H1 (cell line): ENCODE measurements around the gene KMT5B. TPM values are rescaled to one million over a fixed set of nuclear protein-coding genes. Genes with fewer than 3 reads are reported as not detected.

Experiments used
- BRCA1 ChIP-seq: IDR thresholded peaks from 2 replicates; pipeline ENCODE4 v1.6.1; 2012; ENCODE audit warnings: low read depth, low read length, improper control_type of control experiment
- CTBP2 ChIP-seq: IDR thresholded peaks from 2 replicates; pipeline ENCODE4 v1.7.0; 2011; ENCODE audit warnings: borderline replicate concordance, mild to moderate bottlenecking, moderate library complexity, mixed read lengths, low read length; ENCODE audit not compliant: insufficient read depth, insufficient read length
- CTCF ChIP-seq, 3 experiments: IDR thresholded peaks; 1 replicate in 2 of 3; 2 replicates in 1 of 3; pipeline versions ENCODE4 v1.5.1 to v1.6.1; 2011; ENCODE audit warnings: low read length in 3 of 3, mild to moderate bottlenecking in 3 of 3, inconsistent platforms in 2 of 3, low read depth in 1 of 3, moderate library complexity in 1 of 3; ENCODE audit not compliant: insufficient read depth in 1 of 3; ENCODE audit errors: control extremely low read depth in 1 of 3
- HDAC2 ChIP-seq, 2 experiments: fragments of 300-600 bp in 1 of 2; sonication (generic) in 1 of 2; IDR thresholded peaks; 2 replicates each; pipeline ENCODE4 v1.6.1; 2011 to 2012; ENCODE audit warnings: low read depth in 2 of 2, low read length in 2 of 2, mild to moderate bottlenecking in 2 of 2, moderate library complexity in 2 of 2, borderline replicate concordance in 1 of 2, inconsistent platforms in 1 of 2
- KDM1A ChIP-seq: fragments of 200-600, 300-600 bp; sonication (generic); IDR thresholded peaks from 2 replicates; pipeline ENCODE4 v1.7.1; 2016; ENCODE audit warnings: mild to moderate bottlenecking, low read length, borderline replicate concordance
- POU5F1 ChIP-seq: IDR thresholded peaks from 2 replicates; pipeline ENCODE4 v1.6.1; 2011; ENCODE audit warnings: low read depth, mild to moderate bottlenecking, low read length, moderate library complexity
- RAD21 ChIP-seq, 2 experiments: IDR thresholded peaks in 1 of 2; conservative IDR thresholded peaks in 1 of 2; 2 replicates each; pipeline ENCODE4 v1.6.1; 2011; ENCODE audit warnings: low read depth in 2 of 2, low read length in 2 of 2, improper control_type of control experiment in 1 of 2, inconsistent platforms in 1 of 2, mild to moderate bottlenecking in 1 of 2, moderate library complexity in 1 of 2
- SP4 ChIP-seq: IDR thresholded peaks from 2 replicates; pipeline ENCODE4 v1.6.1; 2012; ENCODE audit warnings: low read length, inconsistent platforms
- polyA plus RNA-seq, 7 experiments: library from polyadenylated mRNA; depleted of rRNA in 3 of 7; stranded (reverse) in 5 of 7; unstranded in 2 of 7; fragments of >200 nt in 5 of 7; fragments of 200-250 nt in 2 of 7; gene quantifications; 1 replicate in 5 of 7; 2 replicates in 1 of 7; 4 replicates in 1 of 7; pipeline versions ENCODE4 v1.2.1 to v1.2.3, GENCODE V29; 2011 to 2013; ENCODE audit warnings: missing spikeins in 2 of 7, mixed read lengths in 2 of 7
- total RNA-seq: library from RNA; stranded (reverse); fragmentation: NEBNext Ultra II Directional; extraction: Animal tissue kit (Norgen Biotek cat#: 25700); gene quantifications from 2 replicates; pipeline ENCODE4 v1.2.1, GENCODE V29; 2021

The KMT5B gene
- total and polyA plus RNA-seq, 2 of the 8 experiments (the other 6 are each of a cell fraction or from before 2014, with no cell fraction given): 11.0 to 40.8 TPM

- no peak for TF ChIP-seq HDAC2 (IDR thresholded peaks at IDR 0.05; ENCODE audit: borderline replicate concordance in 1 of 2, low read depth in 2 of 2, low read length in 2 of 2)
- TF ChIP-seq POU5F1: no peak
- TF ChIP-seq SP4: peak; percentile 91; the same call in 1 of the 2 replicates
- TF ChIP-seq BRCA1: no peak
- peak; percentile 89 for TF ChIP-seq KDM1A
- TF ChIP-seq RAD21 (IDR thresholded peaks at IDR 0.05 in 1 of 2, conservative IDR thresholded peaks at IDR 0.05 in 1 of 2; ENCODE audit: low read depth in 2 of 2, low read length in 2 of 2): peak; percentile 18 to 37; a peak in 2 of 4 replicates
- TF ChIP-seq CTBP2: no peak
- TF ChIP-seq CTCF (IDR thresholded peaks at IDR 0.05; ENCODE audit: control extremely low read depth in 1 of 3, insufficient read depth in 1 of 3, low read depth in 1 of 3, low read length in 3 of 3): peak in 1 of 3 experiments; percentile 7; a peak in 1 of 4 replicates
Measured at GRCh38 chr11:68127714-68128681, 85.1 kb downstream of the KMT5B start (continued).
